ENCODE results near the gene RILP. TPM values are rescaled to one million over a fixed set of nuclear protein-coding genes. Genes with fewer than 3 reads are reported as not detected.

RILP gene
- polyA plus RNA-seq, 1 donor, result 2.8 TPM

DNA sequence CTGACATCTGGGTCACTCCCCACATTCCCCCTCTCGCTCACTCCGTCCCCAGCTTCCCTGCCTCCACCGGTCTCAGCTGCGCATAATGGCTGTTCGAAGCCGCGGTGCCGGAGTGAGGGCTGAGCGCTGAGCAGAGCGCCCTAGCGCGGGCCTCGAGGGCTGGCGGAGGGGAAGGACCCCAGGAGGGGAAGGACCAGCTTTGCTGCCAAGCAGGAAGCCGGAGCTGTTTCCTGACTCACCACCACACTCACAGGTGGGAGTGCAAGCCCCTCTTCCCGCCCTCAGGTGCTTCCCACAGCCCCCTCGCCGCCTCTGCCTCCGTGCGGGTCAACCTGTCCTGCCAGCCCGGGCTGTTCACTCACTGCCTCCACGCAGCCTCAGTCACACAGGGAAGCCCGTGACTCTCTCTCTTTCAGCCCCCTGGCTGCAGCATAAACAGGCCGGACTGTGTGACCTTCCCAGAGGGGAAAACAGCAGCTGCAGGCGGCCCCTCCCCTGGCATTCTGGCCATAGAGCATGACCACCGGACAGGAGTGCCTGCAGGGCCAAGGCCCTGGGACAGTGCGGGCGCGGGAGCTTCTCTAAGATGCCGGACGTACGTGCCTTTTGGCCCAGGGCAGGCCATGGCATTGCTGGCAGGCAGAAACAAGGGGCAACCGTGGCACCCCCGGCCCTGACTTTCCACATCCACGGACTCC, 44.7 kb downstream of the RILP start:
- DNase-seq, result no peak

DNA sequence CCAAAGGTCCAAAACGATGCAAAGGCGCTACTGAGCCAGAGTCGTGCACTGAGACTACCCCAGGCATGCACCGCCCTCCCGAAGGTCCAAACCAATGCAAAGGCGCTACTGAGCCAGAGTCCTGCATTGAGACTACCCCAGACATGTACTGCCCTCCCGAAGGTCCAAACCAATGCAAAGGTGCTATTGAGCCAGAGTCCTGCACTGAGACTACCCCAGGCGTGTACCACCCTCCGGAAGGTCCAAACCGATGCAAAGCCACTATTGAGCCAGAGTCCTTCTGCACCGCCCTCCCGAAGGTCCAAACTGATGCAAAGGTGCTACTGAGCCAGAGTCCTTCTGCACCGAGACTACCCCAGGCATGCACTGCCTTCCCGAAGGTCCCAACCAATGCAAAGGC, 48.1 kb downstream of the RILP start:
- DNase-seq, result no peak

DNA sequence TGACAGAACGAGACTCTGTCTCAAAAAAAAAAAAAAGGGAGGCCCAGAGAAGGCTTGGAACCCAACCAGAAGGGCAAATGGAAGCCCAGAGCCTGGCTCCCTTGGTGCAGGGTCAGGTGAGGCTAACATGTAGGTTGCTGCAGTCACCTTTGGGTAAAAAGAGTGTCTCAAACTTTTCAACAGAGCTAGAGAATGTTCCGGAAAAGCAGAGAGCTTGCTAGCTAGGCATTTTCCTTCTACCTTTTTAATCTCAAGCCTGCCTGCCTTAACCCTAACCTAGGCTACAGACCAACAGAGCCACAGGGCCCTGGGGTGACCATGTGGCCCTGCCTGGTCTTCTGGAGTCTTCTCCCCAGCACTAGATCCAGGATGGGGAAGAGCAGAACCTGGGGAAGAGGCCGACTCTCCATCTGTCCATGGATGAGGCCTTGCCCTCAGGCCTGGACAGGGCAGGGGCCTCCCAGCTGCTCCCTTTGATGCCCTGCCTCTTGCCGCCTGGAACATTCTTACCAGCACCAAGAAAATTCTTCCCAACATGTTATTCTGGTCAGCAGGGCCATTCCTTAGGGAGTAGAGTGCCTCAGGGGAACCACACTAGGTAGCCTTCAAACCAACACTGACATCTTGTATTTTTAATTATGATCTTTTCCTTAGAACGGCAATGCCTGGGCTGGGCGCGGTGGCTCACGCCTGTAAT, 51.1 kb downstream of the RILP start:
- no peak for DNase-seq

DNA sequence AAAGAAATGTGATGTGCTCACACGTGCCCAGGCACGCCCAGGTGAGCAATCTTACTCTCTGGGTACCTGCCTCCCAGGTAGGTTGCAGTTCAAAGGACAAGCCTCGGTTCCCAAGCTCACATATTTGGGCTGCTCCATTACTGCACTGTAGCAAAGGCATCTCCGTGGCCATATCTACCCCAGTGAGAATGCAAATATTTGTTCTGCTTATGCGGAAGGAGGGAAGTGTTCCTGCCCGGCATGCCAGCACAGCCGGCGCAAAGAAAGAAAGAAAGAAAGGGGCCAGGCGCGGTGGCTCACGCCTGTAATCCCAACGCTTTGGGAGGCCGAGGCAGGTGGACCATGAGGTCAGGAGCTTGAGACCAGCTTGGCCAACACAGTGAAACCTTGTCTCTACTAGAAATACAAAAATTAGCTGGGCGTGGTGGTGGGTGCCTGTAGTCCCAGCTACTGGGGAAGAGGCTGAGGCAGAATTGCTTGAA, 51.8 kb downstream of the RILP start:
- no peak for DNase-seq

Other genes starting within 250 kb of the RILP start
- gene YWHAE, start 249.6 kb downstream of the RILP start, polyA plus RNA-seq (ENCODE audit: insufficient read length), result 1,129 TPM
- gene CRK, start 193.6 kb downstream of the RILP start, polyA plus RNA-seq (ENCODE audit: insufficient read length), result 62.2 TPM
- 61.1 TPM for gene MYO1C, start 157.2 kb downstream of the RILP start, polyA plus RNA-seq (ENCODE audit: insufficient read length)
- gene INPP5K, start 133.3 kb downstream of the RILP start, polyA plus RNA-seq (ENCODE audit: insufficient read length), result 19.0 TPM
- gene PITPNA, start 87.1 kb downstream of the RILP start, polyA plus RNA-seq (ENCODE audit: insufficient read length), result 87.8 TPM
- gene SLC43A2, start 21.0 kb downstream of the RILP start, polyA plus RNA-seq (ENCODE audit: insufficient read length), result 27.1 TPM
- gene SCARF1, start 4.1 kb downstream of the RILP start, polyA plus RNA-seq (ENCODE audit: insufficient read length), result 6.3 TPM
- 360 TPM for gene PRPF8, start 35.0 kb upstream of the RILP start, polyA plus RNA-seq (ENCODE audit: insufficient read length)
- 6.7 TPM for gene TLCD2, start 60.5 kb upstream of the RILP start, polyA plus RNA-seq (ENCODE audit: insufficient read length)
- gene WDR81, start 74.8 kb upstream of the RILP start, polyA plus RNA-seq (ENCODE audit: insufficient read length), result 14.4 TPM
- 68.8 TPM for gene SERPINF2, start 93.0 kb upstream of the RILP start, polyA plus RNA-seq (ENCODE audit: insufficient read length)
- gene SERPINF1, start 112.2 kb upstream of the RILP start, polyA plus RNA-seq (ENCODE audit: insufficient read length), result 169 TPM
- gene SMYD4, start 180.0 kb upstream of the RILP start, polyA plus RNA-seq (ENCODE audit: insufficient read length), result 22.3 TPM
- 127 TPM for gene RPA1, start 180.1 kb upstream of the RILP start, polyA plus RNA-seq (ENCODE audit: insufficient read length)